Fibroblast of lung (primary cell): ENCODE data around the gene ARSJ. TPM values are rescaled to one million over a fixed set of nuclear protein-coding genes. Genes with fewer than 3 reads are reported as not detected.
"Not testable (repeated sequence)": the region's sequence is repeated elsewhere in the genome, so short reads cannot be mapped to it uniquely, and the experiment has no call there.

Experiments
- DNase-seq, 2 donors: peaks; one replicate each; pipeline versions ENCODE4 v3.0.0 to v3.0.0-alpha.2; 2010; ENCODE audit warnings: low read depth in 2 of 2
- H2AFZ ChIP-seq: 2 replicates; pipeline ENCODE4 v1.5.1; 2012; ENCODE audit warnings: low read length, control low read depth, inconsistent platforms
- H3K27ac ChIP-seq: 2 replicates; pipeline ENCODE4 v1.5.1; 2011; ENCODE audit warnings: low read length, control low read depth; ENCODE audit not compliant: insufficient read depth
- H3K27me3 ChIP-seq: 2 replicates; pipeline ENCODE4 v1.5.1; 2011; ENCODE audit warnings: mild to moderate bottlenecking, low read length; ENCODE audit not compliant: control insufficient read depth, insufficient read depth
- H3K36me3 ChIP-seq: 2 replicates; pipeline ENCODE4 v1.5.1; 2011; ENCODE audit warnings: low read length; ENCODE audit not compliant: control insufficient read depth, insufficient read depth
- H3K4me1 ChIP-seq: 2 replicates; pipeline ENCODE4 v1.5.1; 2011; ENCODE audit warnings: low read length; ENCODE audit not compliant: control insufficient read depth, insufficient read depth; ENCODE audit errors: extremely low read depth
- H3K4me2 ChIP-seq: 2 replicates; pipeline ENCODE4 v1.5.1; 2011; ENCODE audit warnings: low read length, control low read depth; ENCODE audit not compliant: insufficient read depth; ENCODE audit errors: extremely low read depth
- H3K4me3 ChIP-seq, 4 experiments: fragments of 200-600 bp in 1 of 4; sonication (generic) in 1 of 4; replicated peaks in 1 of 4; 2 replicates each; pipeline ENCODE4 v1.5.1; 2011 to 2016; ENCODE audit warnings: low read length in 4 of 4, low read depth in 3 of 4, mild to moderate bottlenecking in 3 of 4, control low read depth in 2 of 4, inconsistent platforms in 1 of 4, mixed read lengths in 1 of 4; ENCODE audit not compliant: insufficient read depth in 1 of 4; ENCODE audit errors: control extremely low read depth in 1 of 4
- H3K79me2 ChIP-seq: 2 replicates; pipeline ENCODE4 v1.5.1; 2012; ENCODE audit warnings: mild to moderate bottlenecking, low read length, inconsistent platforms; ENCODE audit not compliant: control insufficient read depth, insufficient read depth
- H3K9ac ChIP-seq: 2 replicates; pipeline ENCODE4 v1.5.1; 2011; ENCODE audit warnings: mild to moderate bottlenecking, low read length, control low read depth; ENCODE audit not compliant: insufficient read depth
- H3K9me3 ChIP-seq: 2 replicates; pipeline ENCODE4 v1.5.1; 2012; ENCODE audit warnings: low read depth, low read length; ENCODE audit not compliant: control insufficient read depth, insufficient read depth
- H4K20me1 ChIP-seq: 2 replicates; pipeline ENCODE4 v1.5.1; 2011; ENCODE audit warnings: low read length; ENCODE audit not compliant: control insufficient read depth, insufficient read depth; ENCODE audit errors: extremely low read depth
- EZH2 ChIP-seq: IDR thresholded peaks from 2 replicates; pipeline ENCODE4 v1.5.1; 2012; ENCODE audit warnings: low read length, control low read depth, mild to moderate bottlenecking; ENCODE audit errors: missing control alignments
- polyA plus RNA-seq, 2 donors: library from polyadenylated mRNA; depleted of rRNA in 1 of 2; stranded (reverse) in 1 of 2; unstranded in 1 of 2; fragments of >200 nt; gene quantifications; 2 replicates each; pipeline ENCODE4 v1.2.1, GENCODE V29; 2011 to 2012; ENCODE audit warnings: missing spikeins in 1 of 2
- total RNA-seq: library from RNA; depleted of rRNA; stranded (reverse); fragments of >200 nt; gene quantifications from 2 replicates; pipeline ENCODE4 v1.2.1, GENCODE V29; 2014
- TF ChIP-seq, protein P1 (sequence below), 2 donors: IDR thresholded peaks in 1 of 2; conservative IDR thresholded peaks in 1 of 2; 1 replicate in 1 of 2; 2 replicates in 1 of 2; pipeline ENCODE4 v1.5.1; 2011 to 2012; ENCODE audit warnings: low read length in 2 of 2, control low read depth in 1 of 2, inconsistent platforms in 1 of 2, low read depth in 1 of 2, mild to moderate bottlenecking in 1 of 2

The ARSJ gene
- total and polyA plus RNA-seq, 2 donors (not counting 1 experiment from before 2014, with no cell fraction given): 51.1 to 56.6 TPM

GRCh38 chr4:114005569-114006442, 26.4 kb upstream of the ARSJ start:
- Histone ChIP-seq H2AFZ (no peak overlapping the region), H3K36me3 (no peaks in the 10 kb centered on the region), H3K4me2 (no peak overlapping the region), H3K4me1 (peaks cover 2% of the 10 kb centered on the region), H3K79me2 (no peaks in the 10 kb centered on the region), H3K9me3 (no peaks in the 10 kb centered on the region), H3K27ac (no peak overlapping the region), H4K20me1 (no peaks in the 10 kb centered on the region), H3K27me3 (no peaks in the 10 kb centered on the region), H3K4me3 (no peak overlapping the region), H3K9ac (no peak overlapping the region)
- DNase-seq: peak; percentile 63 to 94
- no peak for TF ChIP-seq EZH2
- TF ChIP-seq, protein P1, sequence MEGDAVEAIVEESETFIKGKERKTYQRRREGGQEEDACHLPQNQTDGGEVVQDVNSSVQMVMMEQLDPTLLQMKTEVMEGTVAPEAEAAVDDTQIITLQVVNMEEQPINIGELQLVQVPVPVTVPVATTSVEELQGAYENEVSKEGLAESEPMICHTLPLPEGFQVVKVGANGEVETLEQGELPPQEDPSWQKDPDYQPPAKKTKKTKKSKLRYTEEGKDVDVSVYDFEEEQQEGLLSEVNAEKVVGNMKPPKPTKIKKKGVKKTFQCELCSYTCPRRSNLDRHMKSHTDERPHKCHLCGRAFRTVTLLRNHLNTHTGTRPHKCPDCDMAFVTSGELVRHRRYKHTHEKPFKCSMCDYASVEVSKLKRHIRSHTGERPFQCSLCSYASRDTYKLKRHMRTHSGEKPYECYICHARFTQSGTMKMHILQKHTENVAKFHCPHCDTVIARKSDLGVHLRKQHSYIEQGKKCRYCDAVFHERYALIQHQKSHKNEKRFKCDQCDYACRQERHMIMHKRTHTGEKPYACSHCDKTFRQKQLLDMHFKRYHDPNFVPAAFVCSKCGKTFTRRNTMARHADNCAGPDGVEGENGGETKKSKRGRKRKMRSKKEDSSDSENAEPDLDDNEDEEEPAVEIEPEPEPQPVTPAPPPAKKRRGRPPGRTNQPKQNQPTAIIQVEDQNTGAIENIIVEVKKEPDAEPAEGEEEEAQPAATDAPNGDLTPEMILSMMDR (conservative IDR thresholded peaks at IDR 0.05 in 1 of 2, IDR thresholded peaks at IDR 0.05 in 1 of 2; ENCODE audit: low read depth in 1 of 2, low read length in 2 of 2): no peak

GRCh38 chr4:114004483-114005226, 25.2 kb upstream of the ARSJ start:
- H3K4me2 ChIP-seq, H3K4me1 ChIP-seq, H3K27ac ChIP-seq, DNase-seq, H3K9me3 ChIP-seq, H3K79me2 ChIP-seq, H3K27me3 ChIP-seq, H3K36me3 ChIP-seq, H4K20me1 ChIP-seq, H2AFZ ChIP-seq, H3K4me3 ChIP-seq, H3K9ac ChIP-seq: not testable (repeated sequence)

DNA sequence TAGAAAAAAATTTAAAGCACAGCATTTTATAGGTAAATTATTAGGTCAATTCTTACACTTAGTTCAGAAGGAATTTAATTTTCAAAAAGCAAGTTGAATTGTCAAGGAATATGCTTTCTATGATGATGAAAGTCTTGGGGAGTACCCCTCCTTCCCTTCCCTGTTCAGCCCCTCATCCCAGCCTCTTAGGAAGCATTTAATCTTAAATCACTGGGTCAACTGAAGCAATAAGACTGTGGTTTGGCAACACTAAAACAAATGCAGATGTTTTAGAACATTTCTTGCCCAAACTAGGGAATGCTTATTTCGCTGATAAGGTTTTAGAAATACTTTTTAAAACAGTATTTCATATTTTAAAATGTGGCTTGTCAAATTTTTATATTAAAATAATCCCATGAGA, 19.1 kb upstream of the ARSJ start:
- Histone ChIP-seq H4K20me1 (no peaks in the 10 kb centered on the region), H2AFZ (no peak overlapping the region), H3K4me2 (no peak overlapping the region), H3K27ac (no peak overlapping the region), H3K36me3 (no peaks in the 10 kb centered on the region), H3K27me3 (no peaks in the 10 kb centered on the region), H3K9ac (no peak overlapping the region), H3K4me3 (no peak overlapping the region), H3K4me1 (no peaks in the 10 kb centered on the region), H3K79me2 (no peaks in the 10 kb centered on the region), H3K9me3 (no peaks in the 10 kb centered on the region)
- TF ChIP-seq EZH2: no peak
- TF ChIP-seq, protein P1 (conservative IDR thresholded peaks at IDR 0.05 in 1 of 2, IDR thresholded peaks at IDR 0.05 in 1 of 2; ENCODE audit: low read depth in 1 of 2, low read length in 2 of 2): no peak
- peak; percentile 31 to 85 for DNase-seq
